ENCODE data around the gene LAMB3.

LAMB3 gene

GRCh38 chr1:209589440-209589839, 62.8 kb downstream of the LAMB3 start:
- peaks cover 4% of the 10 kb centered on the region; the same call in 1 of the 2 replicates for H3K9me3 ChIP-seq
- H3K27ac ChIP-seq, result no peak overlapping the region
- H3K4me3 ChIP-seq, result no peak overlapping the region
- H4K20me1 ChIP-seq, result no peaks in the 10 kb centered on the region
- H3K9ac ChIP-seq, result no peak overlapping the region
- TF ChIP-seq Cebpa-rat (IDR thresholded peaks at IDR 0.05), result no peak
- H3K4me2 ChIP-seq, result no peak overlapping the region
- H3K36me3 ChIP-seq, result no peaks in the 10 kb centered on the region
- no peaks in the 10 kb centered on the region for H3K4me1 ChIP-seq
- H3K27me3 ChIP-seq, result no peaks in the 10 kb centered on the region

- H3K27me3 ChIP-seq, result no peaks in the 10 kb centered on the region
- H3K27ac ChIP-seq, result no peak overlapping the region
- H3K9ac ChIP-seq, result no peak overlapping the region
- no peak overlapping the region for H3K4me2 ChIP-seq
- no peak overlapping the region for H3K4me3 ChIP-seq
- H4K20me1 ChIP-seq, result no peaks in the 10 kb centered on the region
- H3K9me3 ChIP-seq, result peaks cover 4% of the 10 kb centered on the region; the same call in 1 of the 2 replicates
- TF ChIP-seq Cebpa-rat (IDR thresholded peaks at IDR 0.05), result no peak
- no peaks in the 10 kb centered on the region for H3K4me1 ChIP-seq
- no peaks in the 10 kb centered on the region for H3K36me3 ChIP-seq
Measured at GRCh38 chr1:209587789-209588188, 64.4 kb downstream of the LAMB3 start.

- Histone ChIP-seq H4K20me1 (no peaks in the 10 kb centered on the region), H3K36me3 (no peaks in the 10 kb centered on the region), H3K4me2 (no peak overlapping the region), H3K27me3 (no peaks in the 10 kb centered on the region), H3K4me3 (no peak overlapping the region), H3K9me3 (peaks cover 4% of the 10 kb centered on the region; the same call in 1 of the 2 replicates), H3K4me1 (no peaks in the 10 kb centered on the region), H3K9ac (no peak overlapping the region), H3K27ac (no peak overlapping the region)
- no peak for TF ChIP-seq Cebpa-rat (IDR thresholded peaks at IDR 0.05)
Measured at GRCh38 chr1:209586221-209586740, 65.9 kb downstream of the LAMB3 start.

- no peak for TF ChIP-seq Cebpa-rat (IDR thresholded peaks at IDR 0.05)
- Histone ChIP-seq H3K4me1 (no peaks in the 10 kb centered on the region), H3K27me3 (no peaks in the 10 kb centered on the region), H3K4me3 (no peak overlapping the region), H3K36me3 (no peaks in the 10 kb centered on the region), H4K20me1 (no peaks in the 10 kb centered on the region), H3K4me2 (no peak overlapping the region), H3K27ac (no peak overlapping the region), H3K9ac (no peak overlapping the region), H3K9me3 (peaks cover 4% of the 10 kb centered on the region; the same call in 1 of the 2 replicates)
Measured at GRCh38 chr1:209585672-209586071, 66.6 kb downstream of the LAMB3 start.

GRCh38 chr1:209585197-209585596, 67.0 kb downstream of the LAMB3 start:
- Histone ChIP-seq H3K4me1 (no peaks in the 10 kb centered on the region), H3K27ac (no peak overlapping the region), H3K36me3 (no peaks in the 10 kb centered on the region), H3K27me3 (no peaks in the 10 kb centered on the region), H3K4me3 (no peak overlapping the region), H3K9ac (no peak overlapping the region), H3K9me3 (peaks cover 4% of the 10 kb centered on the region; the same call in 1 of the 2 replicates), H4K20me1 (no peaks in the 10 kb centered on the region), H3K4me2 (no peak overlapping the region)
- TF ChIP-seq Cebpa-rat (IDR thresholded peaks at IDR 0.05), result no peak

- H4K20me1 ChIP-seq, result no peaks in the 10 kb centered on the region
- no peak for TF ChIP-seq Cebpa-rat (IDR thresholded peaks at IDR 0.05)
- H3K27me3 ChIP-seq, result no peaks in the 10 kb centered on the region
- H3K9ac ChIP-seq, result no peak overlapping the region
- H3K36me3 ChIP-seq, result no peaks in the 10 kb centered on the region
- no peak overlapping the region for H3K4me3 ChIP-seq
- no peaks in the 10 kb centered on the region for H3K4me1 ChIP-seq
- H3K4me2 ChIP-seq, result no peak overlapping the region
- H3K27ac ChIP-seq, result no peak overlapping the region
- peaks cover 4% of the 10 kb centered on the region; the same call in 1 of the 2 replicates for H3K9me3 ChIP-seq
Measured at GRCh38 chr1:209584231-209584672, 68.0 kb downstream of the LAMB3 start.

- Histone ChIP-seq H3K4me2 (no peak within 1 kb of the TSS), H3K9ac (no peak within 1 kb of the TSS), H3K36me3 (no peaks in the 10 kb centered on the region), H3K9me3 (peaks cover 4% of the 10 kb centered on the region; the same call in 1 of the 2 replicates), H3K4me1 (no peaks in the 10 kb centered on the region), H3K4me3 (no peak within 1 kb of the TSS), H3K27me3 (no peaks in the 10 kb centered on the region), H4K20me1 (no peaks in the 10 kb centered on the region), H3K27ac (no peak within 1 kb of the TSS)
- no peak for TF ChIP-seq Cebpa-rat (IDR thresholded peaks at IDR 0.05)
Measured at GRCh38 chr1:209583408-209583807, 68.8 kb downstream of the LAMB3 start, which contains the start of gene CAMK1G. CAMK1G (plus strand) TSS chr1:209583714; CDS start chr1:209594984, 11,270 bp downstream.

GRCh38 chr1:209580577-209580976, 71.6 kb downstream of the LAMB3 start:
- peaks cover 1% of the 10 kb centered on the region; the same call in 1 of the 2 replicates for H3K9me3 ChIP-seq
- H3K4me3 ChIP-seq, result no peak overlapping the region
- no peaks in the 10 kb centered on the region for H3K27me3 ChIP-seq
- no peak overlapping the region for H3K4me2 ChIP-seq
- no peak for TF ChIP-seq Cebpa-rat (IDR thresholded peaks at IDR 0.05)
- no peaks in the 10 kb centered on the region for H4K20me1 ChIP-seq
- H3K4me1 ChIP-seq, result no peaks in the 10 kb centered on the region
- no peaks in the 10 kb centered on the region for H3K36me3 ChIP-seq
- no peak overlapping the region for H3K27ac ChIP-seq
- H3K9ac ChIP-seq, result no peak overlapping the region

GRCh38 chr1:209577346-209577745, 74.9 kb downstream of the LAMB3 start:
- H3K4me2 ChIP-seq, result no peak overlapping the region
- no peak overlapping the region for H3K27ac ChIP-seq

GRCh38 chr1:209576392-209577197, 75.6 kb downstream of the LAMB3 start:
- H4K20me1 ChIP-seq, result no peaks in the 10 kb centered on the region
- no peaks in the 10 kb centered on the region for H3K27me3 ChIP-seq
- H3K4me2 ChIP-seq, result no peak overlapping the region
- TF ChIP-seq Cebpa-rat (IDR thresholded peaks at IDR 0.05), result no peak
- no peaks in the 10 kb centered on the region for H3K36me3 ChIP-seq
- H3K27ac ChIP-seq, result no peak overlapping the region
- H3K4me1 ChIP-seq, result no peaks in the 10 kb centered on the region
- H3K9ac ChIP-seq, result no peak overlapping the region
- H3K4me3 ChIP-seq, result no peak overlapping the region
- no peaks in the 10 kb centered on the region for H3K9me3 ChIP-seq

More at GRCh38 chr1:209577346-209577745, 74.9 kb downstream of the LAMB3 start:
- TF ChIP-seq Cebpa-rat (IDR thresholded peaks at IDR 0.05), result no peak
- Histone ChIP-seq H4K20me1 (no peaks in the 10 kb centered on the region), H3K9ac (no peak overlapping the region), H3K4me3 (no peak overlapping the region), H3K36me3 (no peaks in the 10 kb centered on the region), H3K27me3 (no peaks in the 10 kb centered on the region), H3K9me3 (no peaks in the 10 kb centered on the region), H3K4me1 (no peaks in the 10 kb centered on the region)

Data from BLaER1 (cell line).